ENCODE data around the gene PTCH1.
A peak's percentile ranks its signal among the peaks of the same experiment; 100 is the strongest.

The PTCH1 gene

GRCh38 chr9:95508968-95509850 is 7.6 kb downstream of the PTCH1 start:
- TF ChIP-seq CTCF (IDR thresholded peaks at IDR 0.05): no peak
- no peak overlapping the region for H3K27ac ChIP-seq
- H3K4me1 ChIP-seq (ENCODE audit: control insufficient read depth in 1 of 2, insufficient read depth in 1 of 2, low read depth in 1 of 2, low read length in 1 of 2): peaks cover 32 to 45% of the 10 kb centered on the region in 2 experiments
- H3K36me3 ChIP-seq: no peaks in the 10 kb centered on the region
- H3K4me3 ChIP-seq (ENCODE audit: low read depth in 1 of 2, low read length in 1 of 2): peak overlapping the region; percentile 15 to 51
- peaks cover 100% of the 10 kb centered on the region for H3K27me3 ChIP-seq
- no peaks in the 10 kb centered on the region for H3K9me3 ChIP-seq

GRCh38 chr9:95508242-95508967 is 8.4 kb downstream of the PTCH1 start:
- TF ChIP-seq CTCF (IDR thresholded peaks at IDR 0.05): no peak
- Histone ChIP-seq H3K36me3 (no peaks in the 10 kb centered on the region), H3K4me3 (ENCODE audit: low read depth in 1 of 2, low read length in 1 of 2) (peak overlapping the region; percentile 4 to 40), H3K9me3 (no peaks in the 10 kb centered on the region), H3K4me1 (ENCODE audit: control insufficient read depth in 1 of 2, insufficient read depth in 1 of 2, low read depth in 1 of 2, low read length in 1 of 2) (peaks cover 32 to 45% of the 10 kb centered on the region in 2 experiments), H3K27me3 (peaks cover 98% of the 10 kb centered on the region), H3K27ac (no peak overlapping the region)

GRCh38 chr9:95507464-95508241 is 9.1 kb downstream of the PTCH1 start:
- TF ChIP-seq CTCF (IDR thresholded peaks at IDR 0.05): no peak
- H3K4me3 ChIP-seq (ENCODE audit: low read depth in 1 of 2, low read length in 1 of 2): peak overlapping the region; percentile 4 to 40
- H3K27ac ChIP-seq: no peak overlapping the region
- H3K9me3 ChIP-seq: no peaks in the 10 kb centered on the region
- no peaks in the 10 kb centered on the region for H3K36me3 ChIP-seq
- peaks cover 32 to 45% of the 10 kb centered on the region in 2 experiments for H3K4me1 ChIP-seq (ENCODE audit: control insufficient read depth in 1 of 2, insufficient read depth in 1 of 2, low read depth in 1 of 2, low read length in 1 of 2)
- peaks cover 98% of the 10 kb centered on the region for H3K27me3 ChIP-seq

- Histone ChIP-seq H3K36me3 (no peaks in the 10 kb centered on the region), H3K27ac (no peak overlapping the region), H3K27me3 (peaks cover 98% of the 10 kb centered on the region), H3K4me3 (ENCODE audit: low read depth in 1 of 2, low read length in 1 of 2) (peak overlapping the region; percentile 4 to 40), H3K4me1 (ENCODE audit: control insufficient read depth in 1 of 2, insufficient read depth in 1 of 2, low read depth in 1 of 2, low read length in 1 of 2) (peaks cover 32 to 45% of the 10 kb centered on the region in 2 experiments), H3K9me3 (no peaks in the 10 kb centered on the region)
- no peak for TF ChIP-seq CTCF (IDR thresholded peaks at IDR 0.05)
Measured at GRCh38 chr9:95506678-95507463, 9.9 kb downstream of the PTCH1 start.

GRCh38 chr9:95506428-95506677 is 10.4 kb downstream of the PTCH1 start:
- Histone ChIP-seq H3K36me3 (no peaks in the 10 kb centered on the region), H3K4me1 (ENCODE audit: control insufficient read depth in 1 of 2, insufficient read depth in 1 of 2, low read depth in 1 of 2, low read length in 1 of 2) (peaks cover 32 to 44% of the 10 kb centered on the region in 2 experiments), H3K4me3 (ENCODE audit: low read depth in 1 of 2, low read length in 1 of 2) (no peak overlapping the region), H3K9me3 (no peaks in the 10 kb centered on the region), H3K27ac (no peak overlapping the region), H3K27me3 (peaks cover 98% of the 10 kb centered on the region)
- TF ChIP-seq CTCF (IDR thresholded peaks at IDR 0.05): no peak

Data from neutrophil (primary cell).